Neuronal stem cell (in vitro differentiated cells): Measurements from ENCODE around the gene NOMO2.
"Not testable (repeated sequence)": the region's sequence is repeated elsewhere in the genome, so short reads cannot be mapped to it uniquely, and the experiment has no call there.

Experiments
- DNase-seq: peaks from one replicate; pipeline ENCODE4 v3.0.0-alpha.2; 2013; ENCODE audit warnings: low spot score
- H2AFZ ChIP-seq: one replicate; pipeline ENCODE4 v1.6.1; 2013; ENCODE audit warnings: mild to moderate bottlenecking, low read length, inconsistent platforms
- H2AK5ac ChIP-seq: 2 replicates; pipeline ENCODE4 v1.6.1; 2013; ENCODE audit warnings: low read depth, mild to moderate bottlenecking, inconsistent platforms, low read length, moderate library complexity, mixed read lengths
- H2BK120ac ChIP-seq: 2 replicates; pipeline ENCODE4 v1.6.1; 2013; ENCODE audit warnings: low read depth, mild to moderate bottlenecking, inconsistent platforms, low read length, moderate library complexity, mixed read lengths
- H2BK12ac ChIP-seq: one replicate; pipeline ENCODE4 v1.6.1; 2013; ENCODE audit warnings: low read length, inconsistent platforms
- H2BK15ac ChIP-seq: 2 replicates; pipeline ENCODE4 v1.6.1; 2013; ENCODE audit warnings: mild to moderate bottlenecking, low read length, inconsistent platforms, mixed read lengths
- H2BK5ac ChIP-seq: one replicate; pipeline ENCODE4 v1.6.1; 2013; ENCODE audit warnings: inconsistent platforms, mild to moderate bottlenecking, low read length, moderate library complexity
- H3K14ac ChIP-seq: one replicate; pipeline ENCODE4 v1.6.1; 2013; ENCODE audit warnings: low read length, inconsistent platforms
- H3K18ac ChIP-seq: 2 replicates; pipeline ENCODE4 v1.6.1; 2013; ENCODE audit warnings: low read length, inconsistent platforms
- H3K23ac ChIP-seq: 2 replicates; pipeline ENCODE4 v1.6.1; 2013; ENCODE audit warnings: low read depth, mild to moderate bottlenecking, mixed read lengths, low read length, inconsistent platforms; ENCODE audit not compliant: poor library complexity
- H3K27ac ChIP-seq: replicated peaks from 3 replicates; pipeline ENCODE4 v1.5.1; 2013; ENCODE audit warnings: low read length, inconsistent platforms
- H3K27me3 ChIP-seq, 3 experiments: 2 replicates each; pipeline ENCODE4 v1.6.1; 2013; ENCODE audit warnings: low read length in 3 of 3, mild to moderate bottlenecking in 2 of 3, inconsistent platforms in 1 of 3, low read depth in 1 of 3, mixed read lengths in 1 of 3, moderate library complexity in 1 of 3; ENCODE audit not compliant: control insufficient read depth in 3 of 3, insufficient read depth in 3 of 3
- H3K36me3 ChIP-seq, 2 donors: replicated peaks in 1 of 2; 2 replicates each; pipeline ENCODE4 v1.6.1; 2013; ENCODE audit warnings: low read length in 2 of 2; ENCODE audit not compliant: control insufficient read depth in 2 of 2, insufficient read depth in 2 of 2
- H3K4ac ChIP-seq: 2 replicates; pipeline ENCODE4 v1.6.1; 2013; ENCODE audit warnings: inconsistent platforms, mild to moderate bottlenecking, low read length, moderate library complexity
- H3K4me1 ChIP-seq, 2 donors: 1 replicate in 1 of 2; 2 replicates in 1 of 2; pipeline ENCODE4 v1.6.1; 2013; ENCODE audit warnings: low read length in 2 of 2, low read depth in 1 of 2; ENCODE audit not compliant: control insufficient read depth in 2 of 2, insufficient read depth in 1 of 2
- H3K4me2 ChIP-seq: one replicate; pipeline ENCODE4 v1.6.1; 2013; ENCODE audit warnings: mild to moderate bottlenecking, low read length, inconsistent platforms; ENCODE audit not compliant: insufficient read depth, poor library complexity, severe bottlenecking
- H3K4me3 ChIP-seq, 2 donors: 2 replicates each; pipeline ENCODE4 v1.5.1; 2013; ENCODE audit warnings: low read length in 2 of 2, mild to moderate bottlenecking in 2 of 2, inconsistent platforms in 1 of 2, moderate library complexity in 1 of 2
- H3K79me1 ChIP-seq: one replicate; pipeline ENCODE4 v1.6.1; 2013; ENCODE audit warnings: low read depth, mild to moderate bottlenecking, inconsistent platforms, low read length, moderate library complexity
- H3K9ac ChIP-seq: one replicate; pipeline ENCODE4 v1.6.1; 2013; ENCODE audit warnings: mild to moderate bottlenecking, low read depth, low read length, inconsistent platforms; ENCODE audit not compliant: poor library complexity
- H3K9me3 ChIP-seq, 2 donors: replicated peaks in 1 of 2; 2 replicates each; pipeline versions ENCODE3 to v1.6.1; 2013; ENCODE audit warnings: low read length in 2 of 2, mild to moderate bottlenecking in 2 of 2, inconsistent platforms in 1 of 2, low read depth in 1 of 2, mixed read lengths in 1 of 2, moderate library complexity in 1 of 2; ENCODE audit not compliant: control insufficient read depth in 2 of 2, insufficient read depth in 1 of 2
- H4K8ac ChIP-seq: one replicate; pipeline ENCODE4 v1.6.1; 2013; ENCODE audit warnings: low read depth, mild to moderate bottlenecking, inconsistent platforms, low read length, moderate library complexity
- H4K91ac ChIP-seq: one replicate; pipeline ENCODE4 v1.6.1; 2013; ENCODE audit warnings: low read length, low read depth, mild to moderate bottlenecking, inconsistent platforms; ENCODE audit not compliant: poor library complexity
- WGBS, 2 donors: extraction: QIAGEN DNeasy Blood & Tissue Kit; methylation state at CpG; one replicate each; pipeline ENCODE4 v1.1.7; 2013; ENCODE audit warnings: missing lambda C conversion rate in 2 of 2, mixed read lengths in 1 of 2; ENCODE audit not compliant: insufficient read length in 2 of 2, insufficient replicate concordance in 1 of 2; ENCODE audit errors: extremely low coverage in 2 of 2; 5-methylcytosine and 5-hydroxymethylcytosine counted together

Gene NOMO2

DNA sequence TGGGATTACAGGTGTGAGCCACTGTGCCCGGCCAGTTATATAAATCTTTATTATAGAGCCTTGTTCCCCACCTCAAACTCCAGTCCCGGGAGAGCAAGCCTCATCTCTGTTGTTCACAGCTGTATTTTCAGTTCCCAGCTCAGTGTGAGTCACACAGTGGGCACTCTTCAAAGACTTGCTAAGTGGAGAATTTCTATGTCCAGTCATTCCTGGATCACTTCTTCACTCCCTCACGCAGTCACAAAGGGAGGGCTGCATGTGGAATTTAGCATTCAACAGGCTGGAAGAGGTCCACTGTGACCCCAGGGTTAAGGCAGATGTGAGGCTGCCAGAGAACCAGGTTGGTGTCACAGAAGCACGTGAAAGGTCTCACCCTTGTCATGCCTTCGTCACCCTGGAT is 33.0 kb upstream of the NOMO2 start:
- not testable (repeated sequence) for H2AFZ ChIP-seq, H2AK5ac ChIP-seq, H3K27ac ChIP-seq, H2BK5ac ChIP-seq, H2BK120ac ChIP-seq, H3K9me3 ChIP-seq, H3K4me3 ChIP-seq, H3K4me2 ChIP-seq, H2BK15ac ChIP-seq, H2BK12ac ChIP-seq, H4K8ac ChIP-seq, H3K27me3 ChIP-seq, H4K91ac ChIP-seq, DNase-seq, H3K36me3 ChIP-seq, H3K4ac ChIP-seq, H3K9ac ChIP-seq, H3K79me1 ChIP-seq, H3K4me1 ChIP-seq, H3K23ac ChIP-seq, H3K14ac ChIP-seq, H3K18ac ChIP-seq
- no CpG with 5 or more reads among the region's 5 CpGs for WGBS, 2 donors

DNA sequence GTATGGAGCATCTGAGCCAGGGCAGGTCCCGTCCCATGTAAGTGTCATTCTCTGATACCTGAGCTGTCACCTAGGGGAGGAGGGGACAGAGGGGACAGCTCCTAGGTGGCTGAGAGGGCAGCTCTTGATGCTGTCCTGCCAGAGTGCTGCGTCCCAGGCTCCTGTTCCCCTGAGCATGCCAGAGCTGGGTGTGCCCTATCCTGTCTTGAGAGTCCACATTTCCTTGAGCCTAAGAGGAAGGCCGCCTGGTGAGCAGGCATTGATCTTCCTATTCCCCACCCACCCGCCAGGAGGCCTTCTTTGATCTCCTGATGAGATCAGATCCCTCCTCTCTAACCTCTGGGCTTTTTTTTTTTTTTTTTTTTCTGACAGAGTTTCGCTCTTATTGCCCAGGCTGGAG is 32.0 kb upstream of the NOMO2 start:
- not testable (repeated sequence) for H3K79me1 ChIP-seq, H2BK15ac ChIP-seq, H3K4me3 ChIP-seq, H3K9ac ChIP-seq, H3K4ac ChIP-seq, H3K18ac ChIP-seq, H4K91ac ChIP-seq, H3K4me1 ChIP-seq, H2AK5ac ChIP-seq, H3K27me3 ChIP-seq, H2AFZ ChIP-seq, H3K14ac ChIP-seq, DNase-seq, H2BK12ac ChIP-seq, H3K4me2 ChIP-seq, H3K27ac ChIP-seq, H3K36me3 ChIP-seq, H2BK120ac ChIP-seq, H3K9me3 ChIP-seq, H3K23ac ChIP-seq, H2BK5ac ChIP-seq, H4K8ac ChIP-seq
- WGBS, 2 donors = no CpG with 5 or more reads among the region's 5 CpGs

DNA sequence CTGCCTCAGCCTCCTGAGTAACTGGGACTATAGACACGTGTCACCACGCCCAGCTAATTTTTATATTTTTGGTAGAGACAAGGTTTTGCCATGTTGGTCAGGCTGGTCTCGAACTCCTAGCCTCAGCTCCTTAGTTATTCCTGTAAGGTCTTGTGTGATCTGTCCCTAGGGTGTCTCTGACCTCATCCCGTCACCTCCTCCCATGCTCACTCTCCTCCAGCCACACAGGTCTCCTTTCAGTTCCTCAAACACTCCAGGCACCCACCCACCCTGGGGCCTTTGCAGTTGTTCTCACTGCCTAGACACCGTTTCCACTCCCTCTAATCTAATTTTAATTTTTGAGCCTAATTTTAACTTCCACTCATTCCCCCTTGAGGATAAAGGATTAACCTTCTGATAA is 31.1 kb upstream of the NOMO2 start:
- H4K8ac ChIP-seq, H3K4me3 ChIP-seq, H2BK5ac ChIP-seq, H2BK15ac ChIP-seq, H3K27me3 ChIP-seq, H3K4me2 ChIP-seq, H3K14ac ChIP-seq, H2BK120ac ChIP-seq, H3K36me3 ChIP-seq, H3K9ac ChIP-seq, H3K4me1 ChIP-seq, H4K91ac ChIP-seq, H3K27ac ChIP-seq, H3K23ac ChIP-seq, H2AK5ac ChIP-seq, DNase-seq, H2BK12ac ChIP-seq, H2AFZ ChIP-seq, H3K4ac ChIP-seq, H3K18ac ChIP-seq, H3K79me1 ChIP-seq, H3K9me3 ChIP-seq: not testable (repeated sequence)
- no CpG with 5 or more reads among the region's 5 CpGs for WGBS, 2 donors

DNA sequence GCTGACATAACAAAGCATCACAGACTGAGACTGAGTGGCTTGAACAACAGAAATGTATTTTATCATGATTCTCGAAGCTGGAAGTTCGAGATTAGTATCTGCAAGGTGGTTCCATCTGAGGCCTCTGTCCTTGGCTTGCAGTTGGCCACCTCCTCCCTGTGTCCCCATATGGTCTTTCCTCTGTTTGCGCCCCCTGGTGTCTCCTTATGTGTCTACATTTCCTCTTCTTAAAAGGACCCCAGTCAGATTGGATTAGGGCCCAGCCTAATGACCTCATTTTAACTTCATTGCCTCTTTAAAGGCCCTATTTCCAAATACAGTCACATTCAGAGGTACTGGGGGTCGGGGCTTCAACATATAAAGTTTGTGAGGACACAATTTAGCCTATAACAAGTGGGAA is 30.0 kb upstream of the NOMO2 start:
- no CpG with 5 or more reads among the region's 4 CpGs for WGBS, 2 donors

More for the DNA sequence above, 30.0 kb upstream of the NOMO2 start:
- H3K4me1 ChIP-seq, H2BK15ac ChIP-seq, H2BK120ac ChIP-seq, H3K4me2 ChIP-seq, H2AK5ac ChIP-seq, H3K18ac ChIP-seq, H3K4me3 ChIP-seq, H2AFZ ChIP-seq, H4K91ac ChIP-seq, H3K14ac ChIP-seq, H3K36me3 ChIP-seq, H4K8ac ChIP-seq, H3K9me3 ChIP-seq, H3K79me1 ChIP-seq, H3K4ac ChIP-seq, H3K27me3 ChIP-seq, H3K23ac ChIP-seq, H3K27ac ChIP-seq, H2BK5ac ChIP-seq, H3K9ac ChIP-seq, H2BK12ac ChIP-seq: not testable (repeated sequence)
- peak; percentile 21 for DNase-seq
